ENCODE data around the gene TIMM13.
"Not testable (repeated sequence)": the region's sequence is repeated elsewhere in the genome, so short reads cannot be mapped to it uniquely, and the experiment has no call there.

The TIMM13 gene

GRCh38 chr19:2427429-2428320 lies at the start of gene TIMM13:
Gene TIMM13 (minus strand): TSS chr19:2427586. CDS start chr19:2427533, 53 bp downstream.
- peak; percentile 50 for DNase-seq

- DNase-seq, result no peak
These were observed 49.2 kb upstream of the TIMM13 start for GRCh38 chr19:2476451-2477140.

GRCh38 chr19:2475702-2476450 lies 48.5 kb upstream of the TIMM13 start, which contains the start of gene GADD45B:
Gene GADD45B (plus strand): TSS chr19:2476127. CDS start chr19:2476359, 232 bp downstream.
- DNase-seq, result no peak

- DNase-seq, result no peak
These were observed 47.8 kb upstream of the TIMM13 start for GRCh38 chr19:2475018-2475701.

GRCh38 chr19:2474232-2475017 lies 47.0 kb upstream of the TIMM13 start:
- no peak for DNase-seq

DNA sequence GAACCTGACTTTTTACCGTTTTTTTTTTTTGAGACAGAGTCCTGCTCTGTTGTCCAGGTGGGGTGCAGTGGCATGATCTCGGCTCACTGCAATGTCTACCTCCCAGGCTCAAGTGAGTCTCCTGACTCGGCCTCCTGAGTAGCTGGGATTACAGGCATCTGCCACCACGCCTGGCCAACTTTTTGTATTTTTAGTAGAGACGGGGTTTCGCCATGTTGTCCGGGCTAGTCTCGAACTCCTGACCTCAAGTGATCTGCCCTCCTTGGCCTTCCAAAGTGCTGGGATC lies 42.5 kb upstream of the TIMM13 start:
- not testable (repeated sequence) for DNase-seq

GRCh38 chr19:2469102-2469914 lies 41.9 kb upstream of the TIMM13 start:
- DNase-seq, result no peak

DNA sequence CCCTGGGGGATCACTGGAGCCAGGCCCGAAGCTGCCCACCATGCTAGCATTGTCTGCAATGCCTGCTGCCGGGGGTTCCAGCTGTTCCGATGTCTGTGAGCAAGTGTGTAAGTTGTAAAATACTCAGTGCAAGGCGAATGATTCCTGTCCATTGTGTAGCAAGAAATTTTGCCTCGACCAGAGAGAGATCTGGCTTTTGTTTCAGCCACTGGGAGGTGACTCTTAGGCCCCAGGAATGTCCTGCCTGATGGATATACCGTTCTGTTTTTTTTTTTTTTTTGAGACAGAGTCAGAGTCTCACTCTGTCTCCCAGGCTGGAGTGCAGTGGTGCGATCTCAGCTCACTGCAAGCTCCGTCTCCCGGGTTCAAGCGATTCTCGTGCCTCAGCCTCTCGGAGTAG lies 41.2 kb upstream of the TIMM13 start:
- DNase-seq, result no peak

GRCh38 chr19:2464389-2464788 lies 37.0 kb upstream of the TIMM13 start:
- DNase-seq, result no peak

DNA sequence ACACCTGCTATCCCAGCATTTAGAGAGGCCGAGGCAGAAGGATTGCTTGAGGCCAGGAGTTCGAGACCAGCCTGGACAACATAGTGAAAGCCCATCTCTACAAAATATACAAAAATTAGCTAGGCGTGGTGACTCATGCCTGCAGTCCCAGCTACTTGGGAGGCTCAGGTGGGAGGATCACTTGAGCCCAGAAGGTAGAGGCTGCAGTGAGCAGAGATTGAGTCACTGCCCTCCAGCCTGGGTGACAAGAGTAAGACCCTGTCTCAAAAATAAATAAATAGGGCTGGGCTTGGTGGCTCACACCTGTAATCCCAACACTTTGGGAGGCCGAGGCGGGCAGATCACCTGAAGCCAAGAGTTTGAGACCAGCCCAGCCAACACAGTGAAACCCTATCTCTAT lies 36.3 kb upstream of the TIMM13 start:
- DNase-seq, result not testable (repeated sequence)

GRCh38 chr19:2462635-2463421 lies 35.4 kb upstream of the TIMM13 start:
- DNase-seq, result no peak

GRCh38 chr19:2461751-2462634 lies 34.6 kb upstream of the TIMM13 start:
- DNase-seq, result no peak

- no peak for DNase-seq
These were observed 32.9 kb upstream of the TIMM13 start for GRCh38 chr19:2460245-2460644.

DNA sequence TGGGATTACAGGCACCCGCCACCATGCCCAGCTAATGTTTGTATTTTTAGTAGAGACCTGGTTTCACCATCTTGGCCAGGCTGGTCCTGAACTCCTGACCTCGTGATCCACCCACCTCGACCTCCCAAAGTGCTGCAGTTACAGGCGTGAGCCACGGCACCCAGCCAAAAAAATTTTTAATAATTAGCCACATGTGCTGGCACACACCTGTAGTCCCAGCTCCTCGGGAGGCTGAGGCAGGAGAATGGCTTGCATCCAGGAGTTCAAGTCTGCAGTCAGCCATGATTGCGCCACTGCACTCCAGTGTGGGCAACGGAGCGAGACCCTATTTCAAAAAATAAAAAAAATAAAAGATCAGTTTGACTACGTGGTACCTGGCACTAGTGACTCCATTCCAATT lies 31.4 kb upstream of the TIMM13 start:
- DNase-seq, result not testable (repeated sequence)

- DNase-seq, result no peak
These were observed 30.7 kb upstream of the TIMM13 start for GRCh38 chr19:2458054-2458453.

GRCh38 chr19:2457394-2458037 lies 30.1 kb upstream of the TIMM13 start:
- DNase-seq, result no peak

- no peak for DNase-seq
These were observed 28.6 kb upstream of the TIMM13 start for GRCh38 chr19:2455851-2456570.
